ENCODE measurements around the gene DSC2. TPM values are rescaled to one million over a fixed set of nuclear protein-coding genes. Genes with fewer than 3 reads are reported as not detected.

DSC2 gene
- total and polyA plus RNA-seq, 2 of the 8 experiments (the other 6 are each of a cell fraction or from before 2014, with no cell fraction given): 4.6 to 39.7 TPM

DNA sequence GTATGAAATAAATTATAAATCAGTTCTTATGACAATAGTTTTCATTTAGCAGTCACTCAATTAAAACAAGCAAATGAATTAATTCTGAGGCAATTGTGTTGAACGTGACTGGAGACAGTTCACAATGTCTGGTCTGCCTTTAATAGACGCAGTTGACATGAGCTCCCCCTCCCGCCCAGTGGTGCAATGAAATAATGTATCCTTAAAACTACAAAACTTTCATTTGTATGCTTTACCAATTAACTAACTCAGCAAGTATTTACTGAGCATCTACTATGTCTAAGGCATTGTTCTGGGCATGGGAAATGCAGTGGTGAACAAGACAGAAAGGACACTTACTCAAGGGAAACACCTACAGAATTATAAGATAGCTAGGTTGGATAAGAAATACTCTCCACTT lies 3.5 kb upstream of the DSC2 start (continued):
- TF ChIP-seq GABPA (IDR thresholded peaks at IDR 0.05; ENCODE audit: borderline replicate concordance, insufficient read depth, low read length) (no peak), PHF8 (conservative IDR thresholded peaks at IDR 0.05; ENCODE audit: low read depth, low read length) (no peak), TAF1 (IDR thresholded peaks at IDR 0.05; ENCODE audit: low read depth, low read length) (no peak)

Data from H1 (cell line).